Measurements from ENCODE around the gene XRN2.

GRCh38 chr20:21435576-21435975, 132.4 kb downstream of the XRN2 start:
- TF ChIP-seq CTCF (IDR thresholded peaks at IDR 0.05) (no peak), POLR2A (IDR thresholded peaks at IDR 0.05) (no peak)

Data from gastroesophageal sphincter (tissue), 3 donors.